ENCODE results near the gene DEF6.

DNA sequence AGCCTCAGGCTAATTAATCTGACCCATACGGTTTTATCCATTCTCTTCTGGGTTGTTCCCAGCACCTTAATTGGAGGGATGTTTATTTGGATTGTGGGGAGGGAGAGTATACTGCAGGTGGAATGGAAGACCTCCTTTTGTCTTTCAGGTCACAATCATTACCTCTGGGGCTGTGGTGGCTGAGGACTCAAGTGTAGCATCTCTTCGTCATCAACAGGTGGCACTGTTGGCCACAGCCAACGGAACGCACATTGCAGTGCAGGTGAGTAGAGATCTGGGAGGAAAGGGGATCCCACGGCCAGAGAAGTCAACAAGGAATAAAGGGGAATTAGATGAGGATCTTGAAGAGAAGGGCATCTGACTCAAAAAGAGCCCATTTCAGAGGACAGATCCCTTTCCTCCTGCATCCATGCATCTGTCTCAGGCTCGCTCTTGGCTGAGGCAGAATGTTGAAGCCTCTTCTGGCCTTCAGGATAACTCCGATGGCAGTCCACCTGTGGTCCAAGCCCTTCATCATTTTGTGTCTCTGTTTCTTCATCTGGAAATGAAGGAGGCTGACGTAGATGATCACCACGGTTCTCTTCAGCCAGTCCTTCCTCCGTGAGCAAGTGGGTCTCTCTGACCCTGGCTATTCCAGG is 3.2 kb upstream of the DEF6 start:
- TF ChIP-seq, protein P1, sequence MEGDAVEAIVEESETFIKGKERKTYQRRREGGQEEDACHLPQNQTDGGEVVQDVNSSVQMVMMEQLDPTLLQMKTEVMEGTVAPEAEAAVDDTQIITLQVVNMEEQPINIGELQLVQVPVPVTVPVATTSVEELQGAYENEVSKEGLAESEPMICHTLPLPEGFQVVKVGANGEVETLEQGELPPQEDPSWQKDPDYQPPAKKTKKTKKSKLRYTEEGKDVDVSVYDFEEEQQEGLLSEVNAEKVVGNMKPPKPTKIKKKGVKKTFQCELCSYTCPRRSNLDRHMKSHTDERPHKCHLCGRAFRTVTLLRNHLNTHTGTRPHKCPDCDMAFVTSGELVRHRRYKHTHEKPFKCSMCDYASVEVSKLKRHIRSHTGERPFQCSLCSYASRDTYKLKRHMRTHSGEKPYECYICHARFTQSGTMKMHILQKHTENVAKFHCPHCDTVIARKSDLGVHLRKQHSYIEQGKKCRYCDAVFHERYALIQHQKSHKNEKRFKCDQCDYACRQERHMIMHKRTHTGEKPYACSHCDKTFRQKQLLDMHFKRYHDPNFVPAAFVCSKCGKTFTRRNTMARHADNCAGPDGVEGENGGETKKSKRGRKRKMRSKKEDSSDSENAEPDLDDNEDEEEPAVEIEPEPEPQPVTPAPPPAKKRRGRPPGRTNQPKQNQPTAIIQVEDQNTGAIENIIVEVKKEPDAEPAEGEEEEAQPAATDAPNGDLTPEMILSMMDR (IDR thresholded peaks at IDR 0.05) = peak; percentile 49 to 72 (median 69)
- TF ChIP-seq POLR2AphosphoS5 (IDR thresholded peaks at IDR 0.05) = peak in 1 of 2 donors; percentile 13
- TF ChIP-seq EP300 (IDR thresholded peaks at IDR 0.05) = no peak
- TF ChIP-seq POLR2A (IDR thresholded peaks at IDR 0.05; ENCODE audit: low read depth) = no peak

Measured in esophagus muscularis mucosa (tissue), 4 donors.